ENCODE data around the gene AGBL1. TPM values are rescaled to one million over a fixed set of nuclear protein-coding genes. Genes with fewer than 3 reads are reported as not detected.

Gene AGBL1
- total RNA-seq, 4 donors from 2014 or later = 0.40 TPM; not detected in 3

- TF ChIP-seq POLR2A (IDR thresholded peaks at IDR 0.05) (no peak), CTCF (IDR thresholded peaks at IDR 0.05) (no peak)
- no peak for DNase-seq
Measured at GRCh38 chr15:86690566-86690965, 610.9 kb downstream of the AGBL1 start.

DNA sequence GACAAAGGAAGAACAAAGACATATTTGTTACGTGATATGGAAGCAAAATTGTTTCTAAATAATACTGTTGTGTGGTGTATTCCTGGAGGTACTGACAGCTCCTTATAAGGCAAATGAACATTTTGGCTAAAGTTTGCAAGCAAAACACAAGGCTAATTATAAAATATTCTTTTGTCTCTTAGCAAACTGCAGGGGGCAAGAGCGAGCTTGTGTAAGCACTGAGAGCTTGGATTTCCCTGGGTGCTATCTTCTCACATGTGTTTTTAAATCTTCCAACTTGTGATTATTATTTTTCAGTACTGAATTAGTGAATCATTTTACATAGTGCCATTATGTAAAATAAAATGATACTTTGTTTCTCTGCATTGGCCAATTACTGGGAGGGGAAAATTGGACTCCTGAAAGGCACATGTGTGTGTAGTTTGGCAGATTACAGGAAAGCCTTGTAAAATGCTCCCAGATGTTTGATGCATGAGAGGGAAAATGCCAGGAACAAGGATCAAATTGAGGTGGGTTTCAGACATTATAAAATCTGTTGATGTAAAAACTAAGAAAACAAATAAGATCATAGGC is 611.5 kb downstream of the AGBL1 start:
- no peaks in the 10 kb centered on the region for H3K4me1 ChIP-seq
- no peaks in the 10 kb centered on the region for H3K27me3 ChIP-seq
- no peaks in the 10 kb centered on the region for H3K9me3 ChIP-seq
- no peak overlapping the region for H3K27ac ChIP-seq
- DNase-seq = no peak
- H3K36me3 ChIP-seq = no peaks in the 10 kb centered on the region
- no peak overlapping the region for H3K4me3 ChIP-seq
- TF ChIP-seq POLR2A (IDR thresholded peaks at IDR 0.05) (no peak), CTCF (IDR thresholded peaks at IDR 0.05) (peak in 3 of 6 experiments; percentile 24 to 39 (median 29))

More at GRCh38 chr15:86690566-86690965, 610.9 kb downstream of the AGBL1 start:
- no peak overlapping the region for H3K27ac ChIP-seq
- no peaks in the 10 kb centered on the region for H3K36me3 ChIP-seq
- no peaks in the 10 kb centered on the region for H3K4me1 ChIP-seq
- no peak overlapping the region for H3K4me3 ChIP-seq
- H3K9me3 ChIP-seq = no peaks in the 10 kb centered on the region
- no peaks in the 10 kb centered on the region for H3K27me3 ChIP-seq

DNA sequence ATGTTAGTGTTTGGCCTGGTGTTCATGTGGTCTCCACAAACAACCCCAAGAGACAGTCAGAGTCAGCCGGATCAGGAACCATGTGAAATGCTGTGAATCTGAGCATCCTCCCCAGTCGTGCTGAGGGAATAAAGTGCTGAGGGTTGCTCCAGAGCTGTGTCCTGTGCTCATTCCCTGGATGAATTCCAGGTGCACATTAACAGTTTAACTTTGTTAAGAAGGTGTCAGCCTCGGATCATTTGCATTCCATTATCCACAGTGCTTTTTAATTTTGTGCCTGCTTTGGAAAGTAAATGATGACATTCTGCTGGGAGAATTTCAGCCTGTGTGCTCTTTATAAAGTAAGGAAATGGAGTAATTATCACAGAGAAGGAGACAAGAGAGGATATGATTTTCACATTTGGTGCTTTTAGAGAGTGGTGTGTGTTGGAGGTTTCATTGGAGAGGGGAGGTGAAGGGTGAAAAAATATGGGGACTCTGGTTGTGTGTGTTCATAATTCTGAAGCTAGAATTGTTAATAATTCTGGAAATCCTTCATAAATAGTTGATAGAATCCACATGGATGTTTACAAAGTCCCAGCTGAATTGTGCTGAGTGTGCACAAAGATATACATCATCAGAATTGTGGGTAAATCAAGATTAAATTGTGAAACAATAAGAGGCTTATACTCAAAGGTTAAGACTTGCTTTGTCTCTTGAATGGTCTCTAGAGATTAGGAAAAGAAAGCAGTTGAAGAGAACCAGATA is 621.4 kb downstream of the AGBL1 start:
- Histone ChIP-seq H3K27me3 (no peaks in the 10 kb centered on the region), H3K9me3 (no peaks in the 10 kb centered on the region), H3K27ac (no peak overlapping the region), H3K36me3 (no peaks in the 10 kb centered on the region), H3K4me3 (no peak overlapping the region), H3K4me1 (no peaks in the 10 kb centered on the region)
- no peak for DNase-seq
- TF ChIP-seq CTCF (IDR thresholded peaks at IDR 0.05) (no peak), POLR2A (IDR thresholded peaks at IDR 0.05) (no peak)

- TF ChIP-seq CTCF (IDR thresholded peaks at IDR 0.05) = no peak
- no peak for TF ChIP-seq POLR2A (IDR thresholded peaks at IDR 0.05)
- Histone ChIP-seq H3K27me3 (no peaks in the 10 kb centered on the region), H3K9me3 (no peaks in the 10 kb centered on the region), H3K4me1 (no peaks in the 10 kb centered on the region), H3K36me3 (no peaks in the 10 kb centered on the region), H3K4me3 (no peak overlapping the region), H3K27ac (no peak overlapping the region)
- no peak for DNase-seq
Measured at GRCh38 chr15:86701611-86701963, 621.9 kb downstream of the AGBL1 start.

DNA sequence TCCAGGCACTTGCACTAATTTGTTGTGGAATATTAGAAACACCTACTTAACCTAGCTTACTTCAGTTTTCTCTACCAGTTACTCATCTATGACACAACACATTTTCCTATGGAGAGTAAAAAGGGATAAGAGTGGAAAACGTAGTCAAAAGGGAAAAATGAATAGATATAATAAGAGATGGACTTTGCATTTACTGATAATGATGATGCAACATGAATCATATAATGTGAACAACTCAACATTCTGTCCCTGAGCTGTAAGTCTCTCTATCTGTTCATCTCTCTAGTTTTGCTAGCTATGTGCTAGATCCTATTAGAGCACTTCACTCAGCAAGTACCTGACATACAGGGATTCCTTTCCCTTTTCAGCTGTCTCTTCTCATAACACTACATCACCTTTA is 627.1 kb downstream of the AGBL1 start:
- Histone ChIP-seq H3K27ac (no peak overlapping the region), H3K4me3 (no peak overlapping the region), H3K9me3 (no peaks in the 10 kb centered on the region), H3K27me3 (no peaks in the 10 kb centered on the region), H3K36me3 (no peaks in the 10 kb centered on the region), H3K4me1 (no peaks in the 10 kb centered on the region)
- TF ChIP-seq CTCF (IDR thresholded peaks at IDR 0.05) (no peak), POLR2A (IDR thresholded peaks at IDR 0.05) (no peak)
- DNase-seq = no peak

Data from Peyer's patch (tissue), 4 donors.